Fibroblast of skin of right quadriceps (primary cell): ENCODE results near the gene CRIP2.

Experiments used
- DNase-seq: peaks from one replicate; pipeline ENCODE4 v3.0.0-alpha.2; 2013

Gene CRIP2

DNA sequence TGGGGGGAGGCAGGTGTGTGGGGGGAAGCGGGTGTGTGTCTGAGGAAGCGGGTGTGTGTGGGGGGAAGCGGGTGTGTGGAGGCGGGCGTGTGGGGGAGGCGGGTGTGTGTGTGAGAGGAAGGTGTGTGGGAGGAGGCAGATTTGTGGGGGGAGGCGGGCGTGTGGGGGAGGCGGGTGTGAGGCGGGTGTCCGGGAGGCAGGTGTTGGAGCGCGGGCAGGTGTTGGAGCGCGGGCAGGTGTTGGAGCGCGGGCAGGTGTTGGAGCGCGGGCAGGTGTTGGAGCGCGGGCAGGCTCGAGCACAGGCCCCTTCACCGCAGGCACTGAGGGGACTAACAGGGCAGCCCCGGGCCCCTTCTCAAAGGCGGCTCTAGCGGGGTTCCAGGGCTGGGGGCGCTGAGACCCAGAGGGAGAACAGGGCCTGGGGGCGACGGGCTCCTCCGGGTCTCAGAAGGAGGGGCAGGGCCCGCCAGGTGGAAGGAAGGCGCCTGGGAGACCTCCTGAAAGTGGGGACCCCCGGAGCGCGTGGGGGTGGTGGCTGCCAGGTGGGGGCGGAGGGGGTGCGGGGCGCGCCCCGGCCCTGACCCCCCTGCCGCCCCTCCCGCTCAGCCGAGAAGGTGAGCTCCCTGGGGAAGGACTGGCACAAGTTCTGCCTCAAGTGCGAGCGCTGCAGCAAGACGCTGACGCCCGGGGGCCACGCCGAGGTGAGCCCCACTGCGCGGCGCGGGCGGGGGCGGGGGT, 3.2 kb downstream of the CRIP2 start:
- DNase-seq: no peak

GRCh38 chr14:105478398-105479251, 4.0 kb downstream of the CRIP2 start:
- no peak for DNase-seq

DNA sequence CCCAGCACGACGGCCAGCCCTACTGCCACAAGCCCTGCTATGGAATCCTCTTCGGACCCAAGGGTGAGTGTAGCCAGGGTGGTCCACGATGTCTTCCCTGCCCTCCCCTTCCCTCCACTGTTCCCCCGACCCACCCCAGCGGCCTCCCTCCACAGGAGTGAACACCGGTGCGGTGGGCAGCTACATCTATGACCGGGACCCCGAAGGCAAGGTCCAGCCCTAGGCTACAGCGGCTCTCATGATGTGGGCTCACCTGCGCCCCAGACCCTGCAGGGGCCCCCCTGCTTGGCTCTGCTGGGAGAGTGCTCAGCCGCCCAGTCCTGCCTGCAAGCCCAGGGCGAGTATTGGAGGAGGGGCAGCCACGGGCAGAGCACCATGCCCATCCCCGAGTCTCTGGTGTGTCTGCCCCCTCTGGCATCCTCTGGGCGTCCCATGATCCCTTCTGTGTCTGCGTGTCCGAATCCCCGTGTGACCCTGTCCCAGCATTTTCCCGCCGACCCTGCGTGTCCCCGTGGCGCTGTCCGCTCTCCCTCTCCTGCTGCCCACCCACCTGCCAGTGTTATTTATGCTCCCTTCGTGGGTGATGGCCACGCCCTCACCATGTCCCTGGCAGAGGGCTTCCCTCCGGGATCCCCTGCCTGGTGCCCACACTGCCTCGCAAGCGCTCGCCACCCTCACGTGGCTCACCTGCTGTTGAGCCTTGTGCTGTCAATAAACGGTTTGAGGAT, 5.0 kb downstream of the CRIP2 start:
- no peak for DNase-seq

- DNase-seq: no peak
Observed at GRCh38 chr14:105480199-105480746, 5.7 kb downstream of the CRIP2 start.

DNA sequence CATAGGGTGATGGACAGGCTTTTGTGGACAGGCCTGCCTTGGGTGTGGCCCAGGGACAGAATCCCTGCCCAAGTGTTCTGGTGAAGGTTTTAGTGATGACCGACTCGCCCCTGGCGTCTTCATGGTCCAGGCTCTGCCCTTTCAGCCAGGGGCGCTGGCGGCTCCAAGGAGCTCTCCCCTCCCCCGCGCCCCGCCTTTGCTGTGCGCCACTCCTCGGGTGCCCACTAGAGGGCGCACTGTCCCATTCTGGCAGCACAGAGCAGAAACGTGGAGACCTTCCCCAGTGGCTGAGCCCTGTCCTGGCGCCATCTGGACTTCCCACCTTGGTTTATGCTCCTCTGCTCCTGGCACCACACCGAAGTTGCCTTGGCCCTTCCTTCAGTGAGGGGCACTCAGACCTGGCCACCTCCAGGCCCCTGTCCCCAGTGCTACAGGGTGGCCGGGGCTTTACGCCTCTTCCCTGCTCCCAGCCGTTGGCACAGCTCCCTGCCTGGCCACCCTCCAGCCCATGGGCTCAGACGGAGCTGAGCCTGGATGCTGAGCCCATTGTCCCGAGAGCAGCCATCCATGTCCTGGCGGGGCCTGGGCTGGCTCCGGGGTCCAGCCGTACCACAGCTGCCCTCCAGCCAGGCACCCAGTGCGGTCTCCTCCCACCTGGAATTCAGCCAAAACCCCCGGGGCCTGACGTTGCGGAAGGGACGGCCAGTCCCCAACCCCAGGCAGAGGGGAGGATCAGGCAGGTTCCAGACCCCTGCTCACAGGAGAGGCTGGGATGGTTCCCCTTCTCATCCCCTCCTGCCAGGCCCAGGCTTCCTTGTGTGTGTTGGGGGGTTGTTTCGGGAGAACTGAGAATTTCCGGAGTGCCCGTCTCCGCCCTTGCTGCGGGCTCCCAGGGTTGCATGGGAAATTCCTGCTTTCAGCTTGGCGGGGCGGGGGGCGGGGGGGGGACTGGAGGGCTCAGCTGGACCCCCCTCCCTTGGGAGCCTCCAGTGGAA, 6.5 kb downstream of the CRIP2 start:
- peak; percentile 85 for DNase-seq

DNA sequence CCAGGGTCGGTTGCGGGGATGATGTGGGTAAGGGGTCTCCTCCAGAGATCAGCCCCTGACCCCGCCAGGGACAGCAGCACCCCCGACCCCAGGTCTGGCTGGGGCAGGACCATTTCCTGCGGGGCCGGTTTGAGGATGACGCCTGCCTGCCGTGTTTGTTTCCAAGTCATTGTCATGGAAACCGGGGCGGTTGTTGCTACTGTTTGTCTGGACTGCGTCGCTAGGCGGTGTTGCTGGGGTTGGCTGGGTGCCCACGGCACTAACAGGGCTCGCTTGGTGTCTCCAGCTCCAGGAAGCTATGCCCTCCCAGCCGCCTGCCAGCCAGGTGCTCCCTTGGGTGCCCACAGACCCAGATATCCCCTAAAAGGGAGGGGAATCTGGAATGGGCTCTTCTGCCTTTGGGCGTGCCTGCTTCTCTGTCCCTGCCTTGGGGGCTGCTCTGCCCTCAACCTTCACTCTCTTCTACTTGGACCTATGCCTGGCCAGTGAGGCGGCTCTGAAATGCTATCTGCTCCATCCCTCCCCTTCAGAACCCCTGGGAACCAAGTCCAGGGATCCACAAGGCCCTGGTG, 7.4 kb downstream of the CRIP2 start:
- peak; percentile 97 for DNase-seq

GRCh38 chr14:105482486-105483110, 8.0 kb downstream of the CRIP2 start:
- no peak for DNase-seq

DNA sequence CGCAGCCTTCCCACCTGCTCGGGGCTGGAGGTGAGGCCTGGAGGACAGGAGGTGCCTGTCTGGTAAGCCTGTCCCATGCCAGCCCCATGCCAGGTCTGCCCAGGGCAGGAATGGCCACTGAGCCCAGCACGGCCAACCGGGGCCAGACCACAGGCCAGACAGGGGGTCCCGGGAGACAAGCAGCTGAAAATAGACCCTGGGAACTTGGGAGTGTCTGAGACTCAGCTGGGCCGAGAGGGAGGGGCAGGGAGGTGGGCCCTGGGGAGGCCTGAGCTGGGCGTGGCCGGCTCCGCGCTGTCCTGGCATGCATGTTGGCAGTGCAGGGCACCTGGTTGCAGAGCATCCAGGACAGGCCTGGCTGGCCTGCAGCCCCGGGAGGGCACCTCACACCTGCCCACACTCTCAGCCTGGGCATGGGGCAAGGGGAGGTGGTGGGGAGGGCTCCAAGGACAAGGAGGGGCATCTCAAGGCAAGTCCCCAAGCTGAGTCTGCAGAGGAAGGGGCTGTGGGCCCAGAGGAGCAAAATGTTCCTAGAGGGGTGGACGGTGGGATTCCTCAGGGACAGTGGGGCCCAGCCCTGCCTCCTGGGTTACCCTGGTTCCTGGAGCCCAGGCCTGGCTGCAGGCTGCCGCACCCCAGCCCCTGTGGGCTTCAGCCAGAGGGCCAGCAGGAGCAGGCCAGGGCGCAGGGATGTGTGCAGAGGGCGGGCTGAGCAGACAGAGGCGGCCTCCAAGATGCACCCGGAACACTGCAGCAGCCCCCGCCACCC, 8.9 kb downstream of the CRIP2 start:
- DNase-seq: no peak

DNA sequence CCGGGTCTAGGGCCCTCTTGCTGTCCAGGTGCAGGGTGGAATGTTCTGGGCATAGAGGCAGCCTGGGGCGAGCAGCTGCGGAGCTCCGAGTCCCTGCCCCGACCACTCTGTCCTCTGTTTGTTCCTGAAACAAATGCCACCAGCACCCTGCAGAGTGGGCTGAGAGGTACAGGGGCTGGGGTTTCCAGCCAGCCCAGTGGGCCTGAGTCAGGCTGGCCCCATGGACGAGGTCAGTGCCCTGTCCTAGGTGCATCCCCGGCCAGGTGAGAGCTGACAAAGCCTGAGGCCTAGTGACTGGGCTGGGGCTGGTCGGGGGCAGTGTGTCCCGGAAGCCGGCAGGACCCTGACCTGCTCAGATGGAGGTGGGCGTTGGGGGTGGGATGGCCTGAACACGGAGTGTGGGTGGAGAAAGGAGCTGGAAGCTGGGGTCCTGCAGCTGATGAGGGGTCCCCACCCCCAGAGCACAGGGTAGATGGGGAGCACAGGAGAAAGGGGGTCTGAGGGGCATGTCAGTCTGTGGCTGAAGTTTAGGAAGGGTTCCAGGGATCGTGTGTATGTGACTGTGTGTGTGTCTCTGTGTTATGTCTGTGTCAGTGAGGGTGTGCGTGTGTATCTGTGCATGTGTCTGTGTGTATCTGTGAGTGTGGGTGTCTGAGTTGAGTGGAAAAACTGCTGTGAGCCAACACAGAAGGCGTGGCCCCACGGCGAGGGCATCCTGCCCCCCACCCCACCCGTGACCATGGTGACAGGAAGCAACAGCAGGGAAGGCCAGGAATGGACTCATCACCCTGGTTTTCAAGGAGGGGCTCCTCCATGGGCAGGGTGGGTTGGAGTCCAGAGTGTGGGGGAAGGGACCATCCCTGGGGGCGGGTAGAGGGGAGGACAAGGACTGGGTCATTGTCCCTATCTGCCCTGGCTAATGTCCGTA, 9.7 kb downstream of the CRIP2 start:
- no peak for DNase-seq

DNA sequence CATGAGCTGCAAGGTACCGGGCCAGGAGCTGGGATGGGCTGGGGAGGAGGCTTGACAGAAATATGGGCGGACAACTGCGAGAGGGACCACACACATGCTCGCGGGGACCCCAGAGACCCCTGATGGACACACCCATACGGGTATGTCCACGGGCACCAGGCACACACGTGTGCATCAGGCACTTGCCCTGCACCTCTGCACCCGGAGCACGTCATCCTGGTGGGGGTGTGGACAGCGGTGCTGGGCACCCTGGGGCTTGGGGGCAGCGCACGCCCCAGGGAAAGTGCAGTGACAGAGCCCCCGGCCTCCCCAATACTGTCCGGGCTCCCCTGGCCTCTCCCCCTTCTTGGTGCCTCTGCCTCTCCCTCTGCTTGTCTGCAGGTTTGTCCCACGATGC, 10.4 kb downstream of the CRIP2 start:
- DNase-seq: no peak

GRCh38 chr14:105485739-105486162, 11.1 kb downstream of the CRIP2 start:
- DNase-seq: peak; percentile 37

GRCh38 chr14:105486163-105486973, 11.7 kb downstream of the CRIP2 start, which contains the start of gene CRIP1:
Gene CRIP1 (plus strand): TSS chr14:105486886. CDS start chr14:105487260, 374 bp downstream.
- no peak for DNase-seq

DNA sequence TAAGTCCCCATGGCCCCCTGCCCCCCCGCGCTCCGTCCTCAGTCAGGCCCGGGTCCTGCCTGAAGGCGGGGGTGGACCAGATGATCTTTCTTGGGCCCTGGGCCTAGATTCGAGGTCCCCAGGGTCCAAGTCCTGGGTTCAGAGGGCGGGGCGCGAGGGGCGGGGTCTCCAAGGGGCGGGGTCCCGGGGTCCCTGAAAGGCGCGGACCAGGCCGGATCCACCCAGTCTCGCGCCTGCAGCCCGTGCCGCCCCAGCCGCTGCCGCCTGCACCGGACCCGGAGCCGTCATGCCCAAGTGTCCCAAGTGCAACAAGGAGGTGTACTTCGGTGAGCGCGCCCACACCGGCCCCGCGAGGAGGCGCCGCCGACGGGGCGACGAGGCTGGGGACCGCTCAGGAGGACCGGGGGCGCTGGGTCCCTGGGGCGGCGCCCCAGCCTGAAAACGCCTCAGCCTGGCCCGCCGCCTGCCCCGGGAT, 12.4 kb downstream of the CRIP2 start:
- no peak for DNase-seq

GRCh38 chr14:105487449-105487985, 12.9 kb downstream of the CRIP2 start:
- DNase-seq: no peak

GRCh38 chr14:105487986-105488777, 13.6 kb downstream of the CRIP2 start:
- DNase-seq: no peak

DNA sequence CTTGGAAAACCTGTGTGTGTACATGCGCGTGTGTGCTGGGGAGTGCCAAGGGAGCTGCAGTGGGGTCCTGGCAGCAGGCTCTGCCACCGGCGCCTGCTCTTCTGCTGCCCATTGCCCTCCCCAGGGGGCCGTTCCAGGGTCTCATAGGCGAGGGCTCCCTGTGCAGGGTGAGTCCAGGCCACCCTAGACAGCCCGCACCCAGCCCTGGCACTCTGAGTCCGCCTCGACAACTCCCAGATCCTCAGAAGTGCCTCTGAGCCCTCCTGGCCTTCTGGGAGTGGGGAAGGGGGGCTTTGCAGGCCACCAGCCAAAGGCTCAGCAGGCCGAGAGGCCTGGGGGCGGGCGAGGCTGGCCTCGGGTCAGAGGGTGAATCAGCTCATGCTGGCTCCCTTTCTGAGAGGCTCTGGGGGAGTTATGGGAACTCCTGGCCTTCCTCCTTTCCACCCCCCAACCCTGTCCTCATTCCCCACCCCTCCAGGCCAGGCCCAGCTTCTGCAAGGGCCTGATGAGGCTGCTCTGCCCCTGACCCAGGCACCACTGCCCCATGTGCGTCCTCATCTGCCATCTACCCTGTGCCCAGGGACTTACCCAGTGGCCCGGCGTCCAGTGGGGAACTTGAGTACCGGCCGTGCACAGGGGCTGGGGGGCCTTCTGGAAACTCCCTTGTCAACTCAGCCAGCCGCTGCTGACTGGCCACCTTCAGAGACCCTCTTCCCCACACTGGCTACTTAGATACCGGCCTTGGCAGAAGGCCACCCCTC, 14.3 kb downstream of the CRIP2 start:
- DNase-seq: no peak
